ENCODE results near the gene CELSR1.
"Not testable (repeated sequence)": the region's sequence is repeated elsewhere in the genome, so short reads cannot be mapped to it uniquely, and the experiment has no call there.

The CELSR1 gene

GRCh38 chr22:46312848-46313247, 224.6 kb downstream of the CELSR1 start:
- DNase-seq: not testable (repeated sequence)

GRCh38 chr22:46312056-46312455, 225.4 kb downstream of the CELSR1 start:
- DNase-seq: no peak

Measured in CD4-positive, alpha-beta T cell treated with Interleukin-12 subunit alpha and Interleukin-12 subunit beta, for 1 hour (primary cell).